BE2C (cell line): ENCODE results near the gene LRFN3.
"Not testable (repeated sequence)": the region's sequence is repeated elsewhere in the genome, so short reads cannot be mapped to it uniquely, and the experiment has no call there.

Experiments used
- DNase-seq: peaks from one replicate; pipeline ENCODE4 v3.0.0-alpha.2; 2020
- H3K27me3 ChIP-seq: fragments of 250-450 bp; sonication (Bioruptor Pico); 2 replicates; pipeline ENCODE4 v1.5.1; 2020; ENCODE audit warnings: mild to moderate bottlenecking
- H3K36me3 ChIP-seq: fragments of 250-450 bp; sonication (Bioruptor Pico); 2 replicates; pipeline ENCODE4 v1.5.1; 2020; ENCODE audit warnings: mild to moderate bottlenecking
- H3K4me1 ChIP-seq: fragments of 250-450 bp; sonication (Bioruptor Pico); 2 replicates; pipeline ENCODE4 v1.5.1; 2020
- H3K4me3 ChIP-seq: 2 replicates; pipeline ENCODE4 v1.5.1; 2011; ENCODE audit warnings: low read depth, low read length
- H3K9me3 ChIP-seq: fragments of 250-450 bp; sonication (Bioruptor Pico); 2 replicates; pipeline ENCODE4 v1.5.1; 2020
- CTCF ChIP-seq: IDR thresholded peaks from 2 replicates; pipeline ENCODE4 v1.5.1; 2012; ENCODE audit warnings: mild to moderate bottlenecking, low read depth, low read length

Gene LRFN3

GRCh38 chr19:35977446-35978222, 41.5 kb downstream of the LRFN3 start:
- no peaks in the 10 kb centered on the region for H3K9me3 ChIP-seq
- TF ChIP-seq CTCF: peak; percentile 58
- DNase-seq: peak; percentile 75
- no peaks in the 10 kb centered on the region for H3K36me3 ChIP-seq
- H3K4me3 ChIP-seq: no peak overlapping the region
- no peaks in the 10 kb centered on the region for H3K4me1 ChIP-seq
- no peaks in the 10 kb centered on the region for H3K27me3 ChIP-seq

GRCh38 chr19:35978271-35978670, 42.1 kb downstream of the LRFN3 start:
- H3K36me3 ChIP-seq: no peaks in the 10 kb centered on the region
- H3K9me3 ChIP-seq: no peaks in the 10 kb centered on the region
- no peak for DNase-seq
- H3K27me3 ChIP-seq: no peaks in the 10 kb centered on the region
- no peak for TF ChIP-seq CTCF
- no peaks in the 10 kb centered on the region for H3K4me1 ChIP-seq
- H3K4me3 ChIP-seq: no peak overlapping the region

- no peaks in the 10 kb centered on the region for H3K27me3 ChIP-seq
Observed at GRCh38 chr19:35978832-35979365, 42.7 kb downstream of the LRFN3 start.

GRCh38 chr19:35980997-35981396, 44.8 kb downstream of the LRFN3 start:
- not testable (repeated sequence) for H3K4me3 ChIP-seq, DNase-seq, H3K36me3 ChIP-seq, H3K4me1 ChIP-seq, H3K9me3 ChIP-seq, H3K27me3 ChIP-seq

More at GRCh38 chr19:35978832-35979365, 42.7 kb downstream of the LRFN3 start:
- TF ChIP-seq CTCF: no peak
- Histone ChIP-seq H3K4me1 (no peaks in the 10 kb centered on the region), H3K9me3 (no peaks in the 10 kb centered on the region), H3K4me3 (no peak overlapping the region), H3K36me3 (no peaks in the 10 kb centered on the region)
- no peak for DNase-seq

- no peaks in the 10 kb centered on the region for H3K4me1 ChIP-seq
- no peaks in the 10 kb centered on the region for H3K9me3 ChIP-seq
- DNase-seq: no peak
- H3K27me3 ChIP-seq: no peaks in the 10 kb centered on the region
- no peak overlapping the region for H3K4me3 ChIP-seq
- no peaks in the 10 kb centered on the region for H3K36me3 ChIP-seq
- no peak for TF ChIP-seq CTCF
Observed at GRCh38 chr19:35983177-35983576, 47.0 kb downstream of the LRFN3 start.

- Histone ChIP-seq H3K36me3 (no peaks in the 10 kb centered on the region), H3K27me3 (no peaks in the 10 kb centered on the region), H3K9me3 (no peaks in the 10 kb centered on the region), H3K4me1 (no peaks in the 10 kb centered on the region), H3K4me3 (no peak overlapping the region)
- DNase-seq: no peak
- no peak for TF ChIP-seq CTCF
Observed at GRCh38 chr19:35986111-35986510, 49.9 kb downstream of the LRFN3 start.
